T-helper 17 cell (primary cell): ENCODE measurements around the gene UBE2D2. TPM values are rescaled to one million over a fixed set of nuclear protein-coding genes. Genes with fewer than 3 reads are reported as not detected.
"Not testable (repeated sequence)": the region's sequence is repeated elsewhere in the genome, so short reads cannot be mapped to it uniquely, and the experiment has no call there.

Source experiments
- ATAC-seq: fragments of 150-1000 bp; cut with Tn5 transposase; 2 replicates; pipeline ENCODE4 v1.10.0; 2021; ENCODE audit warnings: mild to moderate bottlenecking, moderate library complexity
- DNase-seq, 3 donors: peaks; one replicate each; pipeline versions ENCODE4 v3.0.0 to v3.0.0-alpha.2; 2020 to 2021
- H3K9me3 ChIP-seq: one replicate; pipeline ENCODE4 v1.7.0; 2013; ENCODE audit warnings: low read length, mild to moderate bottlenecking; ENCODE audit not compliant: control insufficient read depth, poor library complexity, severe bottlenecking
- H3K27ac Mint-ChIP-seq: one replicate; pipeline ENCODE4 v1.8.0; 2022; ENCODE audit warnings: mild to moderate bottlenecking, moderate library complexity, mixed read lengths
- H3K27me3 Mint-ChIP-seq: one replicate; pipeline ENCODE4 v1.8.0; 2022; ENCODE audit warnings: mixed read lengths
- H3K36me3 Mint-ChIP-seq: one replicate; pipeline ENCODE4 v1.8.0; 2022; ENCODE audit warnings: low read depth, mixed read lengths
- H3K4me1 Mint-ChIP-seq: one replicate; pipeline ENCODE4 v1.8.0; 2022; ENCODE audit warnings: mild to moderate bottlenecking, mixed read lengths
- H3K4me3 Mint-ChIP-seq: one replicate; pipeline ENCODE4 v1.8.0; 2022; ENCODE audit warnings: mild to moderate bottlenecking, moderate library complexity, mixed read lengths
- total RNA-seq, 4 donors: library from RNA in 2 of 4; stranded (reverse) in 2 of 4; gene quantifications; one replicate each; pipeline ENCODE4 v1.2.3 and lab custom pipeline; 2022 to 2026

UBE2D2 gene
- total RNA-seq, 2 donors from 2014 or later, result 153 to 165 TPM

GRCh38 chr5:139578325-139578724, 17.2 kb downstream of the UBE2D2 start:
- peak overlapping the region; percentile 94 for H3K27ac Mint-ChIP-seq
- no peaks in the 10 kb centered on the region for H3K9me3 ChIP-seq
- ATAC-seq (no peak), DNase-seq (no peak)
- peaks cover 37% of the 10 kb centered on the region for H3K4me1 Mint-ChIP-seq
- H3K36me3 Mint-ChIP-seq, result no peaks in the 10 kb centered on the region
- H3K27me3 Mint-ChIP-seq, result no peaks in the 10 kb centered on the region
- H3K4me3 Mint-ChIP-seq, result peak overlapping the region; percentile 36

GRCh38 chr5:139582181-139582580, 21.0 kb downstream of the UBE2D2 start:
- not testable (repeated sequence) for H3K9me3 ChIP-seq, ATAC-seq, H3K27me3 Mint-ChIP-seq, H3K36me3 Mint-ChIP-seq, DNase-seq, H3K27ac Mint-ChIP-seq, H3K4me3 Mint-ChIP-seq
- H3K4me1 Mint-ChIP-seq, result peaks cover 26% of the 10 kb centered on the region

- ATAC-seq (no peak), DNase-seq (no peak)
- peak overlapping the region; percentile 71 for H3K27ac Mint-ChIP-seq
- H3K27me3 Mint-ChIP-seq, result no peaks in the 10 kb centered on the region
- H3K9me3 ChIP-seq, result no peaks in the 10 kb centered on the region
- H3K4me1 Mint-ChIP-seq, result peaks cover 19% of the 10 kb centered on the region
- no peak overlapping the region for H3K4me3 Mint-ChIP-seq
- no peaks in the 10 kb centered on the region for H3K36me3 Mint-ChIP-seq
Measured at GRCh38 chr5:139584137-139584536, 23.0 kb downstream of the UBE2D2 start.

- H3K4me3 Mint-ChIP-seq, H3K36me3 Mint-ChIP-seq, H3K27me3 Mint-ChIP-seq: not testable (repeated sequence)
Measured at GRCh38 chr5:139588116-139588515, 27.0 kb downstream of the UBE2D2 start.

GRCh38 chr5:139588962-139589361, 27.8 kb downstream of the UBE2D2 start:
- H3K4me3 Mint-ChIP-seq, result no peak overlapping the region
- H3K4me1 Mint-ChIP-seq, result peaks cover 32% of the 10 kb centered on the region
- H3K36me3 Mint-ChIP-seq, result peaks cover 2% of the 10 kb centered on the region
- ATAC-seq (no peak), DNase-seq (no peak)
- H3K9me3 ChIP-seq, result no peaks in the 10 kb centered on the region
- H3K27ac Mint-ChIP-seq, result peak overlapping the region; percentile 53
- H3K27me3 Mint-ChIP-seq, result no peaks in the 10 kb centered on the region

More at GRCh38 chr5:139588116-139588515, 27.0 kb downstream of the UBE2D2 start:
- not testable (repeated sequence) for ATAC-seq, H3K27ac Mint-ChIP-seq, H3K9me3 ChIP-seq, DNase-seq
- H3K4me1 Mint-ChIP-seq, result peaks cover 29% of the 10 kb centered on the region

- Mint-ChIP-seq H3K4me3 (no peak overlapping the region), H3K36me3 (peaks cover 2% of the 10 kb centered on the region), H3K27ac (peak overlapping the region; percentile 32), H3K27me3 (no peaks in the 10 kb centered on the region), H3K4me1 (peaks cover 32% of the 10 kb centered on the region)
- no peaks in the 10 kb centered on the region for H3K9me3 ChIP-seq
- no peak for ATAC-seq
- DNase-seq, result no peak
Measured at GRCh38 chr5:139592289-139592688, 31.1 kb downstream of the UBE2D2 start.

- Mint-ChIP-seq H3K27ac (peak overlapping the region; percentile 32), H3K4me1 (peaks cover 29% of the 10 kb centered on the region)
- not testable (repeated sequence) for H3K4me3 Mint-ChIP-seq, H3K36me3 Mint-ChIP-seq, ATAC-seq, H3K27me3 Mint-ChIP-seq, DNase-seq, H3K9me3 ChIP-seq
Measured at GRCh38 chr5:139593076-139593475, 31.9 kb downstream of the UBE2D2 start.

GRCh38 chr5:139593716-139594319, 32.7 kb downstream of the UBE2D2 start:
- peaks cover 2% of the 10 kb centered on the region for H3K36me3 Mint-ChIP-seq
- H3K27ac Mint-ChIP-seq, result peak overlapping the region; percentile 49
- no peak for ATAC-seq
- H3K27me3 Mint-ChIP-seq, result no peaks in the 10 kb centered on the region
- H3K4me3 Mint-ChIP-seq, result no peak overlapping the region
- no peak for DNase-seq
- H3K9me3 ChIP-seq, result no peaks in the 10 kb centered on the region
- peaks cover 27% of the 10 kb centered on the region for H3K4me1 Mint-ChIP-seq

- H3K27me3 Mint-ChIP-seq, result no peaks in the 10 kb centered on the region
- DNase-seq (no peak), ATAC-seq (no peak)
- H3K36me3 Mint-ChIP-seq, result peaks cover 2% of the 10 kb centered on the region
- H3K4me1 Mint-ChIP-seq, result peaks cover 19% of the 10 kb centered on the region
- H3K9me3 ChIP-seq, result no peaks in the 10 kb centered on the region
- H3K4me3 Mint-ChIP-seq, result no peak overlapping the region
- peak overlapping the region; percentile 8 for H3K27ac Mint-ChIP-seq
Measured at GRCh38 chr5:139597134-139597533, 36.0 kb downstream of the UBE2D2 start.

GRCh38 chr5:139598601-139598965, 37.4 kb downstream of the UBE2D2 start:
- ATAC-seq, H3K27me3 Mint-ChIP-seq, H3K9me3 ChIP-seq, H3K4me3 Mint-ChIP-seq, H3K27ac Mint-ChIP-seq, H3K36me3 Mint-ChIP-seq, DNase-seq: not testable (repeated sequence)
- H3K4me1 Mint-ChIP-seq, result peaks cover 12% of the 10 kb centered on the region

GRCh38 chr5:139600336-139600949, 39.3 kb downstream of the UBE2D2 start:
- Mint-ChIP-seq H3K36me3 (peaks cover 4% of the 10 kb centered on the region), H3K27ac (no peak overlapping the region), H3K4me1 (peaks cover 7% of the 10 kb centered on the region), H3K4me3 (peak overlapping the region; percentile 33), H3K27me3 (no peaks in the 10 kb centered on the region)
- no peaks in the 10 kb centered on the region for H3K9me3 ChIP-seq
- DNase-seq, result no peak
- no peak for ATAC-seq

- ATAC-seq (no peak), DNase-seq (no peak)
- no peaks in the 10 kb centered on the region for H3K27me3 Mint-ChIP-seq
- no peak overlapping the region for H3K4me3 Mint-ChIP-seq
- peaks cover 6% of the 10 kb centered on the region for H3K36me3 Mint-ChIP-seq
- peak overlapping the region; percentile 39 for H3K27ac Mint-ChIP-seq
- no peaks in the 10 kb centered on the region for H3K9me3 ChIP-seq
- peaks cover 9% of the 10 kb centered on the region for H3K4me1 Mint-ChIP-seq
Measured at GRCh38 chr5:139601429-139601828, 40.3 kb downstream of the UBE2D2 start.

GRCh38 chr5:139601948-139602347, 40.8 kb downstream of the UBE2D2 start:
- H3K4me1 Mint-ChIP-seq, H3K4me3 Mint-ChIP-seq, ATAC-seq, H3K36me3 Mint-ChIP-seq, H3K27ac Mint-ChIP-seq, DNase-seq, H3K9me3 ChIP-seq, H3K27me3 Mint-ChIP-seq: not testable (repeated sequence)

GRCh38 chr5:139605887-139606286, 44.7 kb downstream of the UBE2D2 start:
- Mint-ChIP-seq H3K36me3 (peaks cover 6% of the 10 kb centered on the region), H3K27ac (peak overlapping the region; percentile 80), H3K27me3 (no peaks in the 10 kb centered on the region), H3K4me3 (no peak overlapping the region), H3K4me1 (peaks cover 13% of the 10 kb centered on the region)
- no peaks in the 10 kb centered on the region for H3K9me3 ChIP-seq
- DNase-seq, result no peak
- ATAC-seq, result no peak
